Erythroblast (primary cell): Measurements from ENCODE around the gene TSPAN15.

Experiments
- DNase-seq, 2 experiments: peaks; one replicate each; lab custom pipeline; 2025; lab: John Stamatoyannopoulos, UW
- GATA1 ChIP-seq: IDR thresholded peaks from 2 replicates; pipeline ENCODE4 v1.6.1; 2011; ENCODE audit warnings: low read depth, mild to moderate bottlenecking, control low read depth, low read length, moderate library complexity
- POLR2A ChIP-seq: IDR thresholded peaks from 2 replicates; pipeline ENCODE4 v1.6.1; 2011; ENCODE audit warnings: mild to moderate bottlenecking, low read length

TSPAN15 gene

DNA sequence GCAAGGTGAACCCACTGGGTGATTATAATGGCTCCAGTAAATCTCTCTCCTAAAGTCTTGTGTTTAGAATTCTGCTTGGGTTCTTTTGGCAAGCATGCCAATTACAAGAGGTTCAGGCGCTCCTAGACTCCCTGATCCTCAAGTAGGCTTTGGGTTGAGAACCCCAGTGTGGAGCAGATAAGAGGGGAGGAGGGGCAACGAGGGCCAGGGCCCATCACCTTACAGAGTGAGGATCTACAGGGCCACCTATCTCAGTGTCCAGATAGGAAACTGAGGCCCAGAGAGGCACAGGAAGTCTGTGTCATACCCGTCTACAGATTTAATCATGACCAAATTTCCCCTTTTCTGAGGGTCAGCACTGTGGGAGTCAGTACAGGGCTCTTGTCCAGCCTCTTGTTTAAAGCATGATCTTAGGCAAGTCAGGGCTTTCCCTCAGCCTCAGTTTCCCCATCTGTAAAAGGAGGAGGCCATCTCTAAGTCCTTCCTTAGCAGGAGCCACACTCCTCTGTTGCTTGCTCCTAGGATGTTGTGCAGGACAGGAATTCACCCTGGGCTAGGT, 39.0 kb upstream of the TSPAN15 start:
- TF ChIP-seq GATA1 (no peak), POLR2A (no peak)
- DNase-seq, result no peak

- no peak for TF ChIP-seq POLR2A
- TF ChIP-seq GATA1, result no peak
- peak; percentile 53 to 74 for DNase-seq
These were observed 37.9 kb upstream of the TSPAN15 start for GRCh38 chr10:69413221-69413865.

- no peak for DNase-seq
These were observed 36.9 kb upstream of the TSPAN15 start for GRCh38 chr10:69414036-69415018.

DNA sequence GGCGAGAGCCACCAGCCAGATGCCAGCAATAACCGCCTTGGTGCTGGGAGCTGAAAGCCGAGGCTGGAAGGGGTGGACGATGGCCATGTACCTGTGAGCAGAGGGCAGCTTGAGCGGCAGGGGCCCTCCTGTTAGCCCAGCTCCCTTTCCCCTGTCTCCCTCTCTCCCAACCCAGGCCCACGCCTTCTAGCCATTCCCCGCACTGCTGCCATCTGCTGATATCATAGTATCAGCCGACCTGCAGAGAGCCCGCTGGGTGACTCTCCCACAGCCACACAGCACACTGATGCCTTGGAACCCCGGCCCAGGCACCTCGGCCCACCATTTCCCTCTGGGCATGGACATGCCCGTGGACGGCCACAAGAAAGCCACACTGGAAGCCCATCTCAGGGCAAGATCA, 36.2 kb upstream of the TSPAN15 start:
- TF ChIP-seq GATA1 (no peak), POLR2A (no peak)
- DNase-seq, result no peak

More at GRCh38 chr10:69414036-69415018, 36.9 kb upstream of the TSPAN15 start:
- TF ChIP-seq POLR2A, result no peak

DNA sequence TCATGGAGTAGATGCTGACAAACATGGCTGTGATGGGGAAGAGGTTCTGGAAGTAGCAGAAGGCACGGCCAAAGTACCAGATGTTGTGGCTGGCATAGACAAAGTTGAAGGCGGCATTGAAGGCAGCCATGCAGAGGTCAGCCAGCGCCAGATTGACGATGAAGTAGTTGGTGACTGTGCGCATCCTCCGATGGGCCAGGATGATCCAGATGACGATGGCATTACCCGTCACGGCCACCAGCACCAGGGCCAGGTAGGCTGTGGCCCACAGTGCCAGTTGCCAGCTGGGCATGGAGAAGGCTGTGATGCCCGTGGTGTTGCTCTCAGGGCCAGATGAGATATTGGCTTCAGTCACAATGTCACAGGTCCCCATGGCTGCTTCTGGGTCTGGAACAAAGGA, 35.3 kb upstream of the TSPAN15 start:
- no peak for DNase-seq
- TF ChIP-seq POLR2A (no peak), GATA1 (no peak)

GRCh38 chr10:69416695-69417094, 34.6 kb upstream of the TSPAN15 start, which contains the start of gene TACR2:
Gene TACR2, minus strand, starts transcription at chr10:69416918. Its CDS starts 595 bp downstream, at chr10:69416323.
- no peak for DNase-seq
- TF ChIP-seq GATA1 (no peak), POLR2A (no peak)

GRCh38 chr10:69417542-69417941, 33.7 kb upstream of the TSPAN15 start:
- no peak for DNase-seq
- no peak for TF ChIP-seq GATA1
- no peak for TF ChIP-seq POLR2A

DNA sequence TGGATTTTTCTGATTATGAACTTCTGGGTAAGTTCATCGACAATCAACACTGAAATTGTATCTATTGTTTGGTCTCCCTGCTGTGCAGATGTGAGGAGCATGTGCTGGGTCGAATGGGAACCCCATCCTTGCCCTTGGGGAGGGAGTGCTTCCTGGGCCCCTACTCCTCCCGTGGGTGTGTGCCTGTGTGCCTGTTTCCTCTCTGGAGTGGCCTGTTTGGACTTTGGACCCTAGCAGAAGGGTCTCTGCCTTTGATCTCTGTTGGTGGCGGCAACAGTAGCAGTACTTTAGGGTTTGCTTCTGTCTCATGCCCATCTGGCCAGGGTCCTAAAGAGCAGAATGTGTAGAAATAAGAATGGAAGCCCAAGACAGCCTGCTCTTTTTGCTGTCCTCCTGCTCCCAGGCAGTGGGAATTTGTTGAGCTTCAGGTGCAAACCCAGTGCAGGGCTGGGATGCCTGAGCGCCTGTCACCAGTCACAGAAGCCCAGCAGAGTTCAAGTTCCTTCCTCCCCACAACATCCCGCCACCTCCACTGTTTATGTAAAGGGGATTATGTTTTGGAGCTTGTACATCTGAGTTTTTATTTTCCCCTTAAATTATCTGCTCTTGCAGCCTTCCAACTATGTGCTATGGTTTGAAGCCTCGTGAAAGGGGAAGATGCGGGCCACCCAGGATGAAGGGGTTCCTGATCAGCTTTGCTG, 33.1 kb upstream of the TSPAN15 start:
- TF ChIP-seq POLR2A (no peak), GATA1 (no peak)
- no peak for DNase-seq

DNA sequence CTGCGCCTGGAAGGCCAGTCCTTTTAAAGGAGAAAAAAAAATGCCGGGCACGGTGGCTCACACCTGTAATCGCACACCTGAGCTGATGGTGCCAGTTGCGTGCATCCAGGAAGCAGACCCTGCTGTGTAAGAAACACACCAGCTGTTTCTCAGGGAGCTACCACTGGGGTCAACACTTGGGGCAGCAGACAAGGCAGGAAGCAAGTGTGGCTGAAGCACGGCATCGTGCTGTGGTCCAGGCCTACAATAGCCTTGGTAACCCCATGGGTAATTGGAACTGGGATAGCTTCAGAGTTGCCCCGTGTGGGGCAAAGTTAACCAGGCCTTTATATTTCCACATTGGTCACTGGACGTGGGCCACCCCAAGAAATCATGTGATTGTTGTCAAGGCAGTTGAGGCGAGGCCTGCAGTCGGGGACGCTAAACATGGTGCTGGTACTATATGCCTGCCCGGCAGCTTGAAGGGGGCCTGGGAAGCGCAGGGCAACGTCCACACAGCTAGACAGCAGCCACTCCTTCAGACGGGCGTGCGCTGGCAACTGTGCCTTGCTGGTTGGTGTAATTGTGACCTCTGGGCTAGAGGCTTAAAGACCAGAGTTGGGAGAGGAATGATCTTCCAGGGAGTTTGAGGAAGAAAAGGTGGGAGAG, 32.0 kb upstream of the TSPAN15 start:
- no peak for DNase-seq
- TF ChIP-seq POLR2A, result no peak
- TF ChIP-seq GATA1, result no peak

- DNase-seq, result no peak
- TF ChIP-seq GATA1 (no peak), POLR2A (no peak)
These were observed 31.5 kb upstream of the TSPAN15 start for GRCh38 chr10:69419744-69420126.

GRCh38 chr10:69421611-69422308, 29.5 kb upstream of the TSPAN15 start:
- no peak for DNase-seq
- TF ChIP-seq GATA1 (no peak), POLR2A (no peak)

DNA sequence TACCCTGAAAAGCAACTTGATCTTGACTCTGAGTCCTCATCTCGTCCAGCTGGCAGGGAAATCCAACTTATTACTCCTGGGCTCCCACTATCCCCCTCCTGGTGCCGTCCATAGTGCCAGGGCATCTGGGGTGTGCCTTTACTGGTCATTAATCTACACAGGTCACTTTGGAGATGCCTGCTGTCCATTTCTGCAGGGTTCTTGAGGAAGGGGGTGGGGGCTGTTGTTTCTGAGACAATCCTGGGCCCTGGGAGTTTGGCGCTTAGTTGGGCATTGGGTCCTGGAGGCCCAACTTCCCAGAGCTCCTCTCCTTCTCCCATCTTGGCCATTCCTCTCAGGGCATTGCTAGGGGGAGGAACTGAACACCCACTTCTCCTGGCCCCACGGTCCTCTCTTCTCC, 28.6 kb upstream of the TSPAN15 start:
- no peak for DNase-seq

More for the DNA sequence above, 28.6 kb upstream of the TSPAN15 start:
- no peak for TF ChIP-seq GATA1
